Right lung (tissue), 5 donors: Measurements from ENCODE around the gene ZNF341. TPM values are rescaled to one million over a fixed set of nuclear protein-coding genes. Genes with fewer than 3 reads are reported as not detected.
"Not testable (repeated sequence)": the region's sequence is repeated elsewhere in the genome, so short reads cannot be mapped to it uniquely, and the experiment has no call there.

Source experiments
- DNase-seq, 2 donors: peaks; one replicate each; pipeline ENCODE4 v3.0.0-alpha.2; 2013
- polyA plus RNA-seq, 5 donors: library from polyadenylated mRNA; unstranded; fragments of 120-200 nt; gene quantifications; one replicate each; pipeline versions ENCODE4 v1.2.1 to v1.2.3, GENCODE V29; 2013; ENCODE audit warnings: inconsistent platforms in 1 of 5, low replicate concordance in 1 of 5; ENCODE audit not compliant: insufficient read length in 5 of 5, insufficient read depth in 1 of 5

Gene ZNF341
- polyA plus RNA-seq, 5 donors = 3.0 to 5.3 (median 4.0) TPM

- DNase-seq = not testable (repeated sequence)
Measured at GRCh38 chr20:33792598-33792989, 60.8 kb downstream of the ZNF341 start.

GRCh38 chr20:33793011-33793931, 61.5 kb downstream of the ZNF341 start:
- DNase-seq = no peak

- DNase-seq = peak in 1 of 2 donors; percentile 56
Measured at GRCh38 chr20:33796263-33796906, 64.6 kb downstream of the ZNF341 start.

GRCh38 chr20:33796907-33797544, 65.2 kb downstream of the ZNF341 start:
- no peak for DNase-seq

GRCh38 chr20:33798444-33798843, 66.6 kb downstream of the ZNF341 start:
- DNase-seq = no peak

GRCh38 chr20:33803921-33804337, 72.1 kb downstream of the ZNF341 start:
- DNase-seq = no peak

GRCh38 chr20:33808388-33808787, 76.6 kb downstream of the ZNF341 start:
- DNase-seq = no peak

GRCh38 chr20:33810259-33810658, 78.5 kb downstream of the ZNF341 start:
- DNase-seq = no peak

GRCh38 chr20:33810885-33811775, 79.3 kb downstream of the ZNF341 start, which contains the start of gene CHMP4B:
TSS of gene CHMP4B (plus strand) at chr20:33811348. CDS start at chr20:33811469, 121 bp downstream.
- DNase-seq = peak; percentile 99

- DNase-seq = no peak
Measured at GRCh38 chr20:33811776-33812151, 80.0 kb downstream of the ZNF341 start.

- no peak for DNase-seq
Measured at GRCh38 chr20:33812152-33812849, 80.5 kb downstream of the ZNF341 start.

GRCh38 chr20:33812908-33813462, 81.2 kb downstream of the ZNF341 start:
- no peak for DNase-seq

- DNase-seq = no peak
Measured at GRCh38 chr20:33814238-33814712, 82.5 kb downstream of the ZNF341 start.

- no peak for DNase-seq
Measured at GRCh38 chr20:33815671-33816070, 83.9 kb downstream of the ZNF341 start.

GRCh38 chr20:33816191-33816590, 84.4 kb downstream of the ZNF341 start:
- no peak for DNase-seq

- no peak for DNase-seq
Measured at GRCh38 chr20:33817411-33817810, 85.6 kb downstream of the ZNF341 start.

GRCh38 chr20:33819456-33819855, 87.7 kb downstream of the ZNF341 start:
- DNase-seq = no peak

- DNase-seq = no peak
Measured at GRCh38 chr20:33820362-33820761, 88.6 kb downstream of the ZNF341 start.

GRCh38 chr20:33821270-33821836, 89.6 kb downstream of the ZNF341 start:
- no peak for DNase-seq

- no peak for DNase-seq
Measured at GRCh38 chr20:33822423-33822822, 90.6 kb downstream of the ZNF341 start.
